Measurements from ENCODE around the gene CEP70.

Gene CEP70

DNA sequence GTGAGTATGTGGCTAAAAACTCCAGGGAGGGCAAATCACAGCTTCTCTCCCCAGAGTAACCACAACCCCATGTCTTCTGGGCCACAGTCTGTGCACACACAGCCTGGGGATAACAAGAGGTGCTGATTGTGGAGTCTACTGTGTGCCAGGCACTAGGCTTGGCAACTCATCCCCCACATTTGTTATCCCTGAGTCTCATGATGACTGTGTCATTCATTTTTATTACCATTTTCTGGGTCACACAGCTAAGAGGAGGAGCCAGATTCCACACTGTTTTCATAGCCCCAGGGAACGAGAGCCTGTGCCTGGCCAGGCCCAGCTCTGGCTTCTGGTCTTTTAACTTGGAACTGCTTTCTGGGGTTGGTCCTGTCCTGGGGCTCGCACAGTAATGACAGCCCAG is 125.2 kb downstream of the CEP70 start:
- no peaks in the 10 kb centered on the region for H3K4me1 ChIP-seq (ENCODE audit: control insufficient read depth, insufficient read depth, low read length)
- H3K36me3 ChIP-seq (ENCODE audit: control insufficient read depth, insufficient read depth, low read length): peaks cover 39% of the 10 kb centered on the region
- H3K9me3 ChIP-seq (ENCODE audit: control insufficient read depth, insufficient read depth, low read depth, low read length): no peaks in the 10 kb centered on the region
- no peak overlapping the region for H3K9ac ChIP-seq (ENCODE audit: low read length)
- no peak overlapping the region for H3K27ac ChIP-seq (ENCODE audit: low read depth, low read length)
- no peaks in the 10 kb centered on the region for H3K27me3 ChIP-seq (ENCODE audit: control insufficient read depth, insufficient read depth, low read length)
- H3K4me3 ChIP-seq (ENCODE audit: low read depth, low read length): no peak overlapping the region

DNA sequence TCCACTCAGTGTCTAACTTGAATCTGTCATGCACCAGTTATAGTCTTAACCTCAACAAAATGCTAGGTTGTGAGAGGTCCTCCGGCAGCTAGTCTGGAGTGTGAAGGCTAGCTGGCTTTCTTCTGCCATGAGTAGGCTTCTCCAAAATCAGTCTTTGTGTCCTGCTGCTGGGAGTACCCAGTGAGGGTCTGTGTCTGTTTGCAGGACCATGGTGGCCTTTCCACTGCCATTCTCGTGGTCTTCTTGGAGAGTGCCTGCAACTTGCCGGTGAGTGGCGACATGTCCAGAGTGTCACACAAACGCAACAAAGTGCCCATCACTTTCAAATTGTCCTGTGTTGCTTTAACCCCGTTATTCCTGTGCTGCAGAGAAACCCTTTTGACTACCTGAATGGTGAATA is 125.6 kb downstream of the CEP70 start:
- H3K9me3 ChIP-seq (ENCODE audit: control insufficient read depth, insufficient read depth, low read depth, low read length): no peaks in the 10 kb centered on the region
- H3K4me3 ChIP-seq (ENCODE audit: low read depth, low read length): no peak overlapping the region
- no peak overlapping the region for H3K27ac ChIP-seq (ENCODE audit: low read depth, low read length)
- peaks cover 39% of the 10 kb centered on the region for H3K36me3 ChIP-seq (ENCODE audit: control insufficient read depth, insufficient read depth, low read length)
- no peaks in the 10 kb centered on the region for H3K27me3 ChIP-seq (ENCODE audit: control insufficient read depth, insufficient read depth, low read length)
- no peak overlapping the region for H3K9ac ChIP-seq (ENCODE audit: low read length)
- no peaks in the 10 kb centered on the region for H3K4me1 ChIP-seq (ENCODE audit: control insufficient read depth, insufficient read depth, low read length)

DNA sequence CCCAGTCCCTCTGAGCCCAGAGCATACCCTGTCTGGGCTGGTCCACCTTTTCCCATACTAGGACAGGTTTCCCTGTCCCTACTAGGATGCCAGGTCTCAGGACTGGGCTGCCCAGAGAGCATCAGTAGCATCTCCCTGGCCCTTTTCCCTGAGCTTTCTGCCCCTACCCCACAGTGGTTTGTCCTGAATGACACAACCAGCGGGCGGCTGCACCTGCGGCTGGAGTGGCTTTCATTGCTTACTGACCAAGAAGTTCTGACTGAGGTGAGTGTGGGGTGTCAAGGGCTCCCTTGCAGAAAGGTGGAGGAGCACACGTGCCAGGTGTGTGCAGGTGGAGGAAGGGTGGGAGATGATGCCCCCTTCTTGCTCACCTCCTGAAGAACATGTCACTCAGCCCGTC is 126.1 kb downstream of the CEP70 start:
- no peaks in the 10 kb centered on the region for H3K9me3 ChIP-seq (ENCODE audit: control insufficient read depth, insufficient read depth, low read depth, low read length)
- no peaks in the 10 kb centered on the region for H3K4me1 ChIP-seq (ENCODE audit: control insufficient read depth, insufficient read depth, low read length)
- H3K36me3 ChIP-seq (ENCODE audit: control insufficient read depth, insufficient read depth, low read length): peaks cover 38% of the 10 kb centered on the region
- no peak overlapping the region for H3K9ac ChIP-seq (ENCODE audit: low read length)
- H3K4me3 ChIP-seq (ENCODE audit: low read depth, low read length): no peak overlapping the region
- H3K27me3 ChIP-seq (ENCODE audit: control insufficient read depth, insufficient read depth, low read length): no peaks in the 10 kb centered on the region
- H3K27ac ChIP-seq (ENCODE audit: low read depth, low read length): no peak overlapping the region

- H3K36me3 ChIP-seq (ENCODE audit: control insufficient read depth, insufficient read depth, low read length): peaks cover 32% of the 10 kb centered on the region
- H3K4me1 ChIP-seq (ENCODE audit: control insufficient read depth, insufficient read depth, low read length): no peaks in the 10 kb centered on the region
- no peaks in the 10 kb centered on the region for H3K9me3 ChIP-seq (ENCODE audit: control insufficient read depth, insufficient read depth, low read depth, low read length)
- H3K27me3 ChIP-seq (ENCODE audit: control insufficient read depth, insufficient read depth, low read length): no peaks in the 10 kb centered on the region
- no peak overlapping the region for H3K27ac ChIP-seq (ENCODE audit: low read depth, low read length)
- H3K9ac ChIP-seq (ENCODE audit: low read length): no peak overlapping the region
- H3K4me3 ChIP-seq (ENCODE audit: low read depth, low read length): no peak overlapping the region
Observed at GRCh38 chr3:138465925-138466324, 128.1 kb downstream of the CEP70 start.

DNA sequence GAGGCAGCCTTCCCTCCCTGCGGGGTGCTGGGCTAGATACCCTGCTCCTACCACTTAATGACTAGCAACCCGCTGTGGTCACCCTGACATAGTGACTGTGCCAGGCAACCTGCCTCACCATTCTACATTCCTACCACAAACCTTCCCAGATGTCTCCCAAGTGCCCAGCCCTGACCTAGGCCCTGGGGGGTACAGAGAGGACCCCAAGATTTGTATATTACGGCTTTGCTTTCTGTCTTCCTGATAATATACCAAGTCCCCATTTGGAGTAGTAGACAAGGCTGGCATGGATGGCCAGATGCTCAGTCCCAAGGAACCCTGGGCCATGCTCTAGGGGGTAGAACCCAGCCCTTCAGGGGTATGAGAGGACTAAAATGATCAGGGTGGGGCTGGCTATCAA is 128.6 kb downstream of the CEP70 start:
- Histone ChIP-seq H3K9me3 (ENCODE audit: control insufficient read depth, insufficient read depth, low read depth, low read length) (no peaks in the 10 kb centered on the region), H3K4me3 (ENCODE audit: low read depth, low read length) (no peak overlapping the region), H3K36me3 (ENCODE audit: control insufficient read depth, insufficient read depth, low read length) (peaks cover 32% of the 10 kb centered on the region), H3K4me1 (ENCODE audit: control insufficient read depth, insufficient read depth, low read length) (no peaks in the 10 kb centered on the region), H3K27me3 (ENCODE audit: control insufficient read depth, insufficient read depth, low read length) (no peaks in the 10 kb centered on the region), H3K27ac (ENCODE audit: low read depth, low read length) (no peak overlapping the region), H3K9ac (ENCODE audit: low read length) (no peak overlapping the region)

DNA sequence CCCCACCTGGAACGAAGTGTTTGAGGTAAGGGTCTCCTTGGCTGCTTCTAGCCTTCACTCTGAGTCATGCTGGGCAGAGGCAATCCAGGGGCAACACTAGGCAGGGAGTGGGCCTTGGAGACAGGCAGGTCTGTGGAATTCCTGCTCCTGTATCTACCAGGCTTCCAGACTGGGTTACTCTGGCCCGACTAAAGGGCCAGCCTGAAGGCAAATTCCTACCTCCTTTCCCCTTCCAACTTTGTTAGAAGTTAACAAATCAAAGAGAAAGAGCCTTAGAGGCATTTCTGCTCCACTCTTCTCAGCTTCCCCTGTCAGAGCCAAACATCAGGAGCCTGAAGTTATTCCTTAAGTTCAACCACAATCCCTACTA is 129.6 kb downstream of the CEP70 start:
- no peaks in the 10 kb centered on the region for H3K9me3 ChIP-seq (ENCODE audit: control insufficient read depth, insufficient read depth, low read depth, low read length)
- no peak overlapping the region for H3K9ac ChIP-seq (ENCODE audit: low read length)
- no peaks in the 10 kb centered on the region for H3K4me1 ChIP-seq (ENCODE audit: control insufficient read depth, insufficient read depth, low read length)
- no peak overlapping the region for H3K27ac ChIP-seq (ENCODE audit: low read depth, low read length)
- H3K27me3 ChIP-seq (ENCODE audit: control insufficient read depth, insufficient read depth, low read length): no peaks in the 10 kb centered on the region
- peaks cover 24% of the 10 kb centered on the region; the same call in 1 of the 2 replicates for H3K36me3 ChIP-seq (ENCODE audit: control insufficient read depth, insufficient read depth, low read length)
- no peak overlapping the region for H3K4me3 ChIP-seq (ENCODE audit: low read depth, low read length)

DNA sequence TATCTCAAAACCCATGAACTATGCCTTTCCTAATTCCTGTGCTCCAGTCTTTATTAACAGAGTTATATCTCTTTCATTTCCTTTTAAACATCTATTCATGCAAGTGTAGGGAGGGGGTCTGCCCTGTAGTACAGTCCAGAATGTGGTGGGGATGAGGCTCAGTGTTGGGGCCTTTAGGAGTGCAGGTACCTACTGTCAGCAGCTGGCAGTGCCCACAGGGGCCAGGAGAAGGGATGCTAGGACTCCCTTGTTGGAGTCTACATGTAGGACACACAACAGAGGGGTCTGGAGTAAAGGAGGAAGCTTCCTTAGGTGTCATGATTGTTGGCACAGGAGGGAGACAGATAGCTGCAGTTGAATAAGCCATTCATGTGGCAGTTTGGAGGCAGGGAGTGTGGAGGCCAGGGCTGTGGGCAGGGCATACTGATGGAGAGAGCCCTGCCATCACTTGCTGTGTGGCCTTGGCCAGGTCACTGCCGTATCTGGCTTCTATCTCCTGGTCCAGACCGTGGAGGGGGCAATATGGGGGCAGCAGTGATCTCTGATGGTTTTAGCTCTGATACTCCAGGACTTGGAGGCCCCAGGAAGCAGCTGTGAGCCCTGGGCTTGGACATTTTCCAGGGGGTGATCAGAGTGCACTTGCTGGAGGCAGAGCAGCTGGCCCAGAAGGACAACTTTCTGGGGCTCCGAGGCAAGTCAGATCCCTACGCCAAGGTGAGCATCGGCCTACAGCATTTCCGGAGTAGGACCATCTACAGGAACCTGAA is 130.2 kb downstream of the CEP70 start:
- H3K36me3 ChIP-seq (ENCODE audit: control insufficient read depth, insufficient read depth, low read length): peaks cover 21% of the 10 kb centered on the region; the same call in 1 of the 2 replicates
- no peaks in the 10 kb centered on the region for H3K27me3 ChIP-seq (ENCODE audit: control insufficient read depth, insufficient read depth, low read length)
- H3K9ac ChIP-seq (ENCODE audit: low read length): no peak overlapping the region
- H3K27ac ChIP-seq (ENCODE audit: low read depth, low read length): no peak overlapping the region
- H3K4me1 ChIP-seq (ENCODE audit: control insufficient read depth, insufficient read depth, low read length): peaks cover 3% of the 10 kb centered on the region; the same call in 1 of the 2 replicates
- H3K4me3 ChIP-seq (ENCODE audit: low read depth, low read length): no peak overlapping the region
- H3K9me3 ChIP-seq (ENCODE audit: control insufficient read depth, insufficient read depth, low read depth, low read length): no peaks in the 10 kb centered on the region

DNA sequence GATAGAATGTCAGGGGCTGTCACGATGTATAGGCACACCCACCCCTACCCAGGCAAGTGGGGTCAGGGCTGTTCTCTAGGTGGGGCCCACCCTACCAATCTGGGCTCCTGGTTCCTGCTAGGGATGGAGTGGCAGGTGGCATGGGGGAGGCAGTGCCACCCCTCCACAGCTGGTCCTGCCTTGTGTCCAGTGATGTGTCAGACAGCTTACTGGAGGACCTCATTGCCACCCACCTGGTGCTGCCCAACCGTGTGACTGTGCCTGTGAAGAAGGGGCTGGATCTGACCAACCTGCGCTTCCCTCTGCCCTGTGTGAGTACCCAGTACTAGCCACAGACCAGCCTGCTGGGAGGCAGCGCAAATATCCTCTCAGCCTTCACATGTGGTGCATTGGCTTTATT is 132.2 kb downstream of the CEP70 start:
- Histone ChIP-seq H3K9ac (ENCODE audit: low read length) (no peak overlapping the region), H3K4me1 (ENCODE audit: control insufficient read depth, insufficient read depth, low read length) (peaks cover 18% of the 10 kb centered on the region; the same call in 1 of the 2 replicates), H3K9me3 (ENCODE audit: control insufficient read depth, insufficient read depth, low read depth, low read length) (no peaks in the 10 kb centered on the region), H3K27ac (ENCODE audit: low read depth, low read length) (no peak overlapping the region), H3K36me3 (ENCODE audit: control insufficient read depth, insufficient read depth, low read length) (peaks cover 17% of the 10 kb centered on the region), H3K4me3 (ENCODE audit: low read depth, low read length) (no peak overlapping the region), H3K27me3 (ENCODE audit: control insufficient read depth, insufficient read depth, low read length) (no peaks in the 10 kb centered on the region)

DNA sequence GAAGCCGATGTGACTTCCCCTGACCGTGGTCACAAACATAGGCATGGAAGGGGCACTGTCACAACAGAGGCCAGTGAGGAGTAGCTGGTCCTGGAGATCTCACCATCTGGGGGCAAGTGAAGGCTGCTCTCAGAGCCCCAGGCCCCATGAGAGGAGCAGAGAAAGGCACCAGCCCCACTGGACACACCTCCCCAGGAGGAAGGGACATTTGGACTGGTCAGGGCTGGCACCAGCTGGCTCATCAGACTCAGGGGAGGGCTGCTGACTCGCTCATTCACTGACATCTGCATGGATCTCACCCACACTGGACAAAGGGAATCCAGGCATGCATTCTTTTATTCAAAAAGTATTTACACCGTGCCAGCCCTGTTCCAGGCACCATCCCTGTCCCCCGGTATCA is 132.8 kb downstream of the CEP70 start:
- Histone ChIP-seq H3K9ac (ENCODE audit: low read length) (no peak overlapping the region), H3K36me3 (ENCODE audit: control insufficient read depth, insufficient read depth, low read length) (peaks cover 23% of the 10 kb centered on the region), H3K4me3 (ENCODE audit: low read depth, low read length) (no peak overlapping the region), H3K9me3 (ENCODE audit: control insufficient read depth, insufficient read depth, low read depth, low read length) (0 out of 2 replicates have a peak, but pooled peaks cover 2% of the 10 kb centered on the region), H3K27me3 (ENCODE audit: control insufficient read depth, insufficient read depth, low read length) (no peaks in the 10 kb centered on the region), H3K4me1 (ENCODE audit: control insufficient read depth, insufficient read depth, low read length) (peaks cover 18% of the 10 kb centered on the region; the same call in 1 of the 2 replicates), H3K27ac (ENCODE audit: low read depth, low read length) (no peak overlapping the region)

DNA sequence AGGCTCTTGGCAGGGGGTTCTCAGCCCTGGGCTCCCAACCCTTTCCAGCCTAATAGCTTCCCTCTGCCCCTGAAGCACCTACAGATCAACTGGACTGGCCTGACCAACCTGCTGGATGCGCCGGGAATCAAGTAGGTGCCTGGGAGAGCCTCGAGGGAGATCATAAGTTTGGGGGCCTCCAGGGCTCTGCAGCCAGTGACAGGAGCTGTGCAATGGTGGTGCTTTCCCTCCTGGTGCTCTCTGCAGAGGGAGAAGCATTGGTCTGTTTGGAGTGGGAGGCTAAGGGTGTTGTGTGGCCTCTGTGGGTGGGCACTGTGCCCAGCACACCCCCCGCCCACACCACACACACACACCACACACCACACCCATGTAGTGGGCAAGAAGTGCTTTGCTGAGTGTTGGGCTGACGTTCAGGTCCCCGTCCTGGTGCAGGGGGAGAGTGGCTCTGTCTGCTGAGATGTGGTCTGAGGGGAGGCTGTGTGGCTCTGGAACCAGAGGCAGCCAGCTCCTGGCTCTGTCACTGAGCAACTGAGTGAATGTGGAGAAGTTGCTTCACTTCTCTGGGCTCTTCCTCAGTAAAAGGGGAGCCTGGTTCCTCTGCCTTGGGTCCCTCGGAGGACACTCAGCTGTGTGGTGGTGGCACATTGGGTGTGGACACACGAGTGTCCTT is 133.4 kb downstream of the CEP70 start:
- Histone ChIP-seq H3K27me3 (ENCODE audit: control insufficient read depth, insufficient read depth, low read length) (no peaks in the 10 kb centered on the region), H3K9ac (ENCODE audit: low read length) (no peak overlapping the region), H3K9me3 (ENCODE audit: control insufficient read depth, insufficient read depth, low read depth, low read length) (peaks cover 8% of the 10 kb centered on the region; the same call in 1 of the 2 replicates), H3K4me1 (ENCODE audit: control insufficient read depth, insufficient read depth, low read length) (peaks cover 18% of the 10 kb centered on the region; the same call in 1 of the 2 replicates), H3K27ac (ENCODE audit: low read depth, low read length) (no peak overlapping the region), H3K4me3 (ENCODE audit: low read depth, low read length) (no peak overlapping the region), H3K36me3 (ENCODE audit: control insufficient read depth, insufficient read depth, low read length) (peaks cover 28% of the 10 kb centered on the region)
